Lower lobe of right lung (tissue), 2 donors: Measurements from ENCODE around the gene EPHA6. TPM values are rescaled to one million over a fixed set of nuclear protein-coding genes. Genes with fewer than 3 reads are reported as not detected.

Experiments used
- ATAC-seq, 2 donors: fragments of 200-7000 bp; cut with Tn5 transposase; one replicate each; pipeline ENCODE4 v1.9.1; 2020 to 2022; ENCODE audit warnings: mild to moderate bottlenecking in 2 of 2, moderate library complexity in 2 of 2
- DNase-seq: peaks from one replicate; pipeline ENCODE4 v3.0.0-alpha.2; 2020
- H3K27ac ChIP-seq: fragments of 200-600 bp; one replicate; pipeline ENCODE4 v1.8.0; 2022
- H3K27me3 ChIP-seq: fragments of 200-600 bp; one replicate; pipeline ENCODE4 v1.8.0; 2022; ENCODE audit warnings: low read depth
- H3K36me3 ChIP-seq: fragments of 200-600 bp; one replicate; pipeline ENCODE4 v1.8.0; 2022; ENCODE audit warnings: mild to moderate bottlenecking
- H3K4me1 ChIP-seq: fragments of 200-600 bp; one replicate; pipeline ENCODE4 v1.8.0; 2022
- H3K4me3 ChIP-seq: fragments of 200-600 bp; one replicate; pipeline ENCODE4 v1.8.0; 2022; ENCODE audit warnings: mild to moderate bottlenecking
- H3K9me3 ChIP-seq: fragments of 200-600 bp; one replicate; pipeline ENCODE4 v1.8.0; 2022
- intact Hi-C: fragments of 100-400 bp; cut with DNase I; formaldehyde crosslinking; loops from one replicate; pipeline ENCODE4 v1.11.0; 2022
- total RNA-seq: library from RNA; stranded (reverse); fragmentation: NEBNext Ultra II Directional; extraction: Animal tissue kit (Norgen Biotek cat#: 25700); gene quantifications from one replicate; pipeline ENCODE4 v1.2.1, GENCODE V29; 2021
- TF ChIP-seq, protein P1 (sequence below): fragments of 200-600 bp; IDR thresholded peaks from one replicate; pipeline ENCODE4 v1.8.0; 2022; ENCODE audit warnings: antibody characterized with exemption, mild to moderate bottlenecking
- donor health status: DM: no; HTN: yes; CAD: no; lungs with severe emphysema.

EPHA6 gene
- total RNA-seq, 1 donor from 2014 or later, result 0.53 TPM

DNA sequence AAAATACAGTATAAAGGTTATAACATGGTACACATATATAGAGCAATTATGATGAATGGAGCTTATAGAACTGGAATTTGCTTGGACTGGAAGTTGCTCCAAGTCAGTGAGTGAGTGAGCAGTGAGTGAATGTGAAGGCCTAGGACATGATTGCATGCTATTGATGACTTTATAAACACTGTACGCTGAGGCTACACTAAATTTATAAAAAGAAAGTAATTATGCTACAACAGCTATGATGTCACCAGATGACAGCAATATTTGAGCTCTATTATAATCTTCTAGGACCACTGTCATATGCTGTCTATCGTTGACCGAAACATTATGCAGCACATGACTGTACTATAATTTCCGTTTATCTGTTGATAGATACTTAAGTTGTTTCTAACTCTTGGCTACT, 463.3 kb downstream of the EPHA6 start:
- no peak for ATAC-seq
- TF ChIP-seq, protein P1, sequence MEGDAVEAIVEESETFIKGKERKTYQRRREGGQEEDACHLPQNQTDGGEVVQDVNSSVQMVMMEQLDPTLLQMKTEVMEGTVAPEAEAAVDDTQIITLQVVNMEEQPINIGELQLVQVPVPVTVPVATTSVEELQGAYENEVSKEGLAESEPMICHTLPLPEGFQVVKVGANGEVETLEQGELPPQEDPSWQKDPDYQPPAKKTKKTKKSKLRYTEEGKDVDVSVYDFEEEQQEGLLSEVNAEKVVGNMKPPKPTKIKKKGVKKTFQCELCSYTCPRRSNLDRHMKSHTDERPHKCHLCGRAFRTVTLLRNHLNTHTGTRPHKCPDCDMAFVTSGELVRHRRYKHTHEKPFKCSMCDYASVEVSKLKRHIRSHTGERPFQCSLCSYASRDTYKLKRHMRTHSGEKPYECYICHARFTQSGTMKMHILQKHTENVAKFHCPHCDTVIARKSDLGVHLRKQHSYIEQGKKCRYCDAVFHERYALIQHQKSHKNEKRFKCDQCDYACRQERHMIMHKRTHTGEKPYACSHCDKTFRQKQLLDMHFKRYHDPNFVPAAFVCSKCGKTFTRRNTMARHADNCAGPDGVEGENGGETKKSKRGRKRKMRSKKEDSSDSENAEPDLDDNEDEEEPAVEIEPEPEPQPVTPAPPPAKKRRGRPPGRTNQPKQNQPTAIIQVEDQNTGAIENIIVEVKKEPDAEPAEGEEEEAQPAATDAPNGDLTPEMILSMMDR, result no peak
- H3K27ac ChIP-seq, result no peak overlapping the region

DNA sequence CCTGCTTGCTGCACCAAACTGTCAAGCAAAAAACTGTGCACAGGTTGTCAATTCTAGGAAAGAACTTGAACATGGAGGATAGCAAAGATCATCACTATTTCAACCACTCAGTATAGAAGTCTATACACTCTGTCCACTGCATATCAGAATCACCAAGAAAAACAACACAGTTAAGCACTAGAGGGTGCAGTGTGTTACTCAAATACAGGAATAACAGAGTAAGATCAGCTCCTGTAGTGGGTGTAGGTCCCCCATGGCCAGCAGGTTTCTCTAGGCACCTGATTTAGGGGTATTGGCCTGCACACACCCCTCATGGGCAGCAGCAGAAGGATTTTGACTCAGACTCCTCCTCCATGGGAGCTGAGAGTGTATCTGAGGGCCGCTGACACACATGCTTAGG, 464.1 kb downstream of the EPHA6 start:
- TF ChIP-seq, protein P1, result no peak
- Histone ChIP-seq H3K27me3 (no peaks in the 10 kb centered on the region), H3K4me3 (no peak overlapping the region), H3K27ac (no peak overlapping the region), H3K4me1 (no peaks in the 10 kb centered on the region), H3K9me3 (no peaks in the 10 kb centered on the region), H3K36me3 (no peaks in the 10 kb centered on the region)
- ATAC-seq (no peak), DNase-seq (no peak)
- intact Hi-C loops, result no loop called here

More for the DNA sequence above, 463.3 kb downstream of the EPHA6 start:
- intact Hi-C loops, result no loop called here
- Histone ChIP-seq H3K4me3 (no peak overlapping the region), H3K27me3 (no peaks in the 10 kb centered on the region), H3K9me3 (no peaks in the 10 kb centered on the region), H3K36me3 (no peaks in the 10 kb centered on the region), H3K4me1 (no peaks in the 10 kb centered on the region)
- no peak for DNase-seq

DNA sequence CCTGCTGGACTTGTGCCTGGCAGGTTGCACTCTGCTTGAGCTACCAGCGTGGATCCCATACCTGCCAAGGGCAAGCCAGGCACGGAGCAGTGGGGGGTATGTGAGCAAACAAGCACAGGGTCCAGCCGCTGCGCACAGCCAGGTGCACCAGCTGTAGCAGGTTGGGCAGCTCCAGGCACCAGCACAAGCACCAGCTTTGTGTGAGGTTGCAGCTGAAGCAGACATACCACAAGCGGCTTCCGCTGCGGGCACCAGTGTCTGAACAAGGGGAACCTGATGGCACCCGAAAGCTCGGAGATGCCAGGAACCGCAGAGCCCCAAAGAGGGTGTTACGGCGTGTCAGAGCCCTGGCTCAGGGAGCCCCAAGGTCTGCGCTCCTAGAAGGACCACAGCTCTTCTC, 477.5 kb downstream of the EPHA6 start:
- no peak overlapping the region for H3K4me3 ChIP-seq
- H3K27ac ChIP-seq, result no peak overlapping the region
- H3K4me1 ChIP-seq, result no peaks in the 10 kb centered on the region
- no peaks in the 10 kb centered on the region for H3K27me3 ChIP-seq
- peak in 1 of 2 donors; percentile 31 for ATAC-seq
- TF ChIP-seq, protein P1, result no peak
- DNase-seq, result peak; percentile 42
- H3K9me3 ChIP-seq, result no peaks in the 10 kb centered on the region
- intact Hi-C loops, result no loop called here
- no peaks in the 10 kb centered on the region for H3K36me3 ChIP-seq

DNA sequence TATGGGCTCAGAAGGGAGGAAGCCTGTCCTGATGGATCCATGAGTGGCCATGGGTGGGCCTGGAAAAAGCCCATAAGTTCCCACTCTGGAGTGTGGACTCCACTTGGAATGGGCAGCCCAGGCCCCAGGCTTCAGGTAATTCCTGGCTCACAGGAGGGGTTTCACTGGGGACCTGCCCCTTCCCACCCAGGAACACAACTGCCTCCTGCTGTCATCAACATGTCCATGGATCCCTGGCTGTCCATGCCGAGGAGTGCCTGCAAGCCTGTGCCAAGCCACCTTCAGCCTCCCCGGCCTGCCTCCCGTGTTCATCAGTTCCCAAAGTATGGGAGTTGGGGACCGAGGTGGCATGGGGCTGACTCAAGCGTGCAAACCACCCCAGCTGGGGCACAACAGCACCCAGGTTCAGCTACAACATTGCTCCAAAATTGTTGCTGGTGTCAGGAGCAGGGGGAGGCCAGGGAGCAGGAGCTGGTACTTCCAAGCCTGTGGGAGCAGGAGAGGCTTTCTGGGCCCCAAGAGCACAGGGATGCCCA, 479.3 kb downstream of the EPHA6 start:
- Histone ChIP-seq H3K4me1 (no peaks in the 10 kb centered on the region), H3K36me3 (no peaks in the 10 kb centered on the region), H3K27me3 (no peaks in the 10 kb centered on the region), H3K4me3 (no peak overlapping the region), H3K27ac (no peak overlapping the region), H3K9me3 (no peaks in the 10 kb centered on the region)
- DNase-seq (no peak), ATAC-seq (peak in 1 of 2 donors; percentile 9)
- intact Hi-C loops, result no loop called here
- TF ChIP-seq, protein P1, result no peak

DNA sequence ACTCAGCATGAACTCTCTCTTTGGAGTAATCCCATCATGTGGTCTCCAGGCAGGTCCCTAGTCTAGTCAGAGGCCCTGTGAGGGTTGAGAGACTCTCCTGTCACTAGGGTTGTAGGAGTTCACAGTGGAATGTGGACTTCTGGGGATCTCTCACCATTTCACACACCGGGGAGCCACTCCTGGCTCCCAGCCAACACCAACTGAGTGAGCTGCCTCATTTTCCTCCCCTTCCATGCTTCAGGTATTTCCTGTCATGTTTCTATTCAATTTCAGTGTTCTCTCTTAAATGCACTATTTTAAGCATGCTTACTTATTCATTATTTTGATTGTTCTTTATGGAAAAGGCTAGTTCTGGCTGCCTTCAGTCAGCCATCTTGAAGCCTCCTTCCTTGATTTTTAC, 482.6 kb downstream of the EPHA6 start:
- ATAC-seq (no peak), DNase-seq (no peak)
- Histone ChIP-seq H3K4me1 (no peaks in the 10 kb centered on the region), H3K9me3 (no peaks in the 10 kb centered on the region), H3K4me3 (no peak overlapping the region), H3K36me3 (no peaks in the 10 kb centered on the region), H3K27ac (no peak overlapping the region), H3K27me3 (no peaks in the 10 kb centered on the region)
- intact Hi-C loops, result no loop called here
- TF ChIP-seq, protein P1, result no peak
